ENCODE results near the gene TRPC4.

GRCh38 chr13:37797631-37798030 is 71.9 kb downstream of the TRPC4 start:
- TF ChIP-seq CTCF (IDR thresholded peaks at IDR 0.05; ENCODE audit: insufficient read depth, low read length) = no peak
- TF ChIP-seq POLR2AphosphoS5 (IDR thresholded peaks at IDR 0.05; ENCODE audit: low read depth) = no peak
- TF ChIP-seq REST (IDR thresholded peaks at IDR 0.05; ENCODE audit: insufficient replicate concordance, low read depth) = no peak
- no peak for TF ChIP-seq GABPA (IDR thresholded peaks at IDR 0.05; ENCODE audit: low read depth)
